ENCODE measurements around the gene IDH3G. TPM values are rescaled to one million over a fixed set of nuclear protein-coding genes. Genes with fewer than 3 reads are reported as not detected.

IDH3G gene
- total RNA-seq, 3 donors from 2014 or later = 75.4 to 91.5 (median 76.5) TPM

GRCh38 chrX:153740631-153741222, 53.4 kb downstream of the IDH3G start:
- H3K27ac ChIP-seq = no peak overlapping the region
- DNase-seq (ENCODE audit: low spot score in 2 of 2) = no peak
- TF ChIP-seq POLR2AphosphoS5 (IDR thresholded peaks at IDR 0.05) (no peak), POLR2A (IDR thresholded peaks at IDR 0.05) (no peak), CTCF (IDR thresholded peaks at IDR 0.05) (no peak)
- intact Hi-C loops (cut with DNase I; ENCODE audit: low total_unique reads) = no loop called here
- H3K9me3 ChIP-seq = no peaks in the 10 kb centered on the region
- no peaks in the 10 kb centered on the region for H3K4me1 ChIP-seq
- H3K4me3 ChIP-seq = no peak overlapping the region
- H3K36me3 ChIP-seq = no peaks in the 10 kb centered on the region
- peaks cover 0 to 27% of the 10 kb centered on the region in 2 donors for H3K27me3 ChIP-seq

GRCh38 chrX:153739754-153740486, 54.3 kb downstream of the IDH3G start:
- Histone ChIP-seq H3K36me3 (no peaks in the 10 kb centered on the region), H3K4me1 (no peaks in the 10 kb centered on the region), H3K9me3 (no peaks in the 10 kb centered on the region), H3K27ac (no peak overlapping the region), H3K4me3 (no peak overlapping the region), H3K27me3 (peaks cover 0 to 27% of the 10 kb centered on the region in 2 donors)
- DNase-seq (ENCODE audit: low spot score in 2 of 2) = no peak
- intact Hi-C loops (cut with DNase I; ENCODE audit: low total_unique reads) = no loop called here
- TF ChIP-seq POLR2A (IDR thresholded peaks at IDR 0.05) (no peak), CTCF (IDR thresholded peaks at IDR 0.05) (no peak), POLR2AphosphoS5 (IDR thresholded peaks at IDR 0.05) (no peak)

- H3K4me1 ChIP-seq = no peaks in the 10 kb centered on the region
- intact Hi-C loops (cut with DNase I; ENCODE audit: low total_unique reads) = no loop called here
- no peak for TF ChIP-seq POLR2AphosphoS5 (IDR thresholded peaks at IDR 0.05)
- no peak for TF ChIP-seq POLR2A (IDR thresholded peaks at IDR 0.05)
- no peak for TF ChIP-seq CTCF (IDR thresholded peaks at IDR 0.05)
- H3K9me3 ChIP-seq = no peaks in the 10 kb centered on the region
- no peak overlapping the region for H3K4me3 ChIP-seq
- H3K27me3 ChIP-seq = peaks cover 0 to 20% of the 10 kb centered on the region in 2 donors
- no peak overlapping the region for H3K27ac ChIP-seq
- DNase-seq (ENCODE audit: low spot score in 2 of 2) = no peak
- no peaks in the 10 kb centered on the region for H3K36me3 ChIP-seq
Observed at GRCh38 chrX:153738056-153738605, 56.0 kb downstream of the IDH3G start.

- intact Hi-C loops (cut with DNase I; ENCODE audit: low total_unique reads) = no loop called here
- TF ChIP-seq POLR2AphosphoS5 (IDR thresholded peaks at IDR 0.05) (no peak), CTCF (IDR thresholded peaks at IDR 0.05) (no peak), POLR2A (IDR thresholded peaks at IDR 0.05) (no peak)
- H3K27me3 ChIP-seq = peaks cover 0 to 20% of the 10 kb centered on the region in 2 donors
- H3K9me3 ChIP-seq = peaks cover 2 to 3% of the 10 kb centered on the region in 2 donors
- H3K27ac ChIP-seq = no peak overlapping the region
- H3K4me3 ChIP-seq = no peak overlapping the region
- no peaks in the 10 kb centered on the region for H3K36me3 ChIP-seq
- H3K4me1 ChIP-seq = no peaks in the 10 kb centered on the region
- DNase-seq (ENCODE audit: low spot score in 2 of 2) = no peak
Observed at GRCh38 chrX:153736871-153737441, 57.2 kb downstream of the IDH3G start.

Measured in breast epithelium (tissue), 4 donors.